PC-9 (cell line): Measurements from ENCODE around the gene OSER1. TPM values are rescaled to one million over a fixed set of nuclear protein-coding genes. Genes with fewer than 3 reads are reported as not detected.

Source experiments
- BruUV-seq: library from RNA; stranded (reverse); fragments of 400-500 nt; replicated peaks from 2 replicates; lab custom pipeline; 2021; lab: Mats Ljungman, UMichigan
- CTCF ChIA-PET: fragments of 300-600 bp; sonication (Branson Sonifier 250); formaldehyde crosslinking; loops from one replicate; lab custom pipeline; 2022; ENCODE audit warnings: antibody characterized with exemption; lab: Charles Lee
- POLR2A ChIA-PET: fragments of 300-600 bp; sonication (Branson Sonifier 250); formaldehyde crosslinking; loops from one replicate; lab custom pipeline; 2022; ENCODE audit warnings: antibody characterized with exemption; ENCODE audit not compliant: unreplicated experiment; lab: Charles Lee
- DNase-seq, 2 experiments: peaks; one replicate each; pipeline versions ENCODE4 v3.0.0 to v3.0.0-alpha.2; 2015 to 2022; ENCODE audit warnings: mixed read lengths in 1 of 2
- H2AFZ ChIP-seq: fragments of 200-600 bp; sonication (generic); 2 replicates; pipeline ENCODE4 v1.8.1; 2017; ENCODE audit warnings: antibody characterized with exemption
- H3F3A ChIP-seq: fragments of 200-600 bp; sonication (generic); 2 replicates; pipeline ENCODE4 v1.8.1; 2017; ENCODE audit warnings: antibody characterized with exemption, mild to moderate bottlenecking, low read depth; ENCODE audit not compliant: insufficient read depth
- H3K27ac ChIP-seq: fragments of 200-600 bp; sonication (generic); 2 replicates; pipeline ENCODE4 v1.6.1; 2016; ENCODE audit warnings: mixed run types
- H3K27me3 ChIP-seq: fragments of 200-600 bp; sonication (generic); 2 replicates; pipeline ENCODE4 v1.6.1; 2016; ENCODE audit warnings: low read depth, mixed run types; ENCODE audit not compliant: insufficient read depth
- H3K36me3 ChIP-seq: fragments of 200-600 bp; sonication (generic); 2 replicates; pipeline ENCODE4 v1.6.1; 2016; ENCODE audit warnings: low read depth, mixed run types
- H3K4me1 ChIP-seq: fragments of 200-600 bp; sonication (generic); replicated peaks from 2 replicates; pipeline ENCODE4 v1.6.1; 2016; ENCODE audit warnings: mixed run types; ENCODE audit not compliant: insufficient read depth
- H3K4me2 ChIP-seq: fragments of 200-600 bp; sonication (generic); 2 replicates; pipeline ENCODE4 v1.6.1; 2017; ENCODE audit warnings: mixed run types
- H3K4me3 ChIP-seq: fragments of 200-600 bp; sonication (generic); 2 replicates; pipeline ENCODE4 v1.6.1; 2016; ENCODE audit warnings: mixed run types
- H3K79me2 ChIP-seq: fragments of 200-600 bp; sonication (generic); 2 replicates; pipeline ENCODE4 v1.6.1; 2017; ENCODE audit warnings: low read depth, mixed run types
- H3K9me2 ChIP-seq: fragments of 200-600 bp; sonication (generic); 2 replicates; pipeline ENCODE4 v1.8.1; 2017; ENCODE audit warnings: mild to moderate bottlenecking; ENCODE audit not compliant: insufficient read depth
- H3K9me3 ChIP-seq: fragments of 200-600 bp; sonication (generic); 2 replicates; pipeline ENCODE4 v1.8.1; 2016; ENCODE audit warnings: low read depth; ENCODE audit not compliant: insufficient read depth
- H4K20me1 ChIP-seq: fragments of 200-600 bp; sonication (generic); 2 replicates; pipeline ENCODE4 v1.8.1; 2017; ENCODE audit not compliant: insufficient read depth
- CTCF ChIP-seq: fragments of 200-600 bp; sonication (generic); conservative IDR thresholded peaks from 2 replicates; pipeline ENCODE4 v1.6.1; 2017; ENCODE audit warnings: mixed run types, antibody characterized with exemption, mild to moderate bottlenecking, moderate library complexity
- EZH2 ChIP-seq: fragments of 200-600 bp; sonication (generic); IDR thresholded peaks from 2 replicates; pipeline ENCODE4 v1.8.0; 2017; ENCODE audit warnings: antibody characterized with exemption, low read depth
- intact Hi-C: fragments of 100-400 bp; cut with micrococcal nuclease; formaldehyde crosslinking; loops from one replicate; pipeline ENCODE4 v1.10.0; 2022; ENCODE audit not compliant: unreplicated experiment
- total RNA-seq: library from RNA; stranded (reverse); gene quantifications from 2 replicates; pipeline ENCODE4 v1.2.3, GENCODE V29; 2021

OSER1 gene
- total RNA-seq, 1 experiment from 2014 or later = 136 TPM

- Histone ChIP-seq H3K9me2 (no peaks in the 10 kb centered on the region), H3K4me2 (peak overlapping the region; percentile 72), H2AFZ (no peak overlapping the region), H3K9me3 (no peaks in the 10 kb centered on the region), H4K20me1 (no peaks in the 10 kb centered on the region), H3K4me3 (no peak overlapping the region; the same call in 1 of the 2 replicates), H3K4me1 (peaks cover 95% of the 10 kb centered on the region), H3F3A (peaks cover 78% of the 10 kb centered on the region), H3K36me3 (no peaks in the 10 kb centered on the region), H3K27me3 (no peaks in the 10 kb centered on the region), H3K27ac (peak overlapping the region; percentile 99), H3K79me2 (peaks cover 75% of the 10 kb centered on the region)
- no peak for TF ChIP-seq EZH2
- CTCF ChIA-PET = interaction anchor here (0.6 kb wide), 1 partner anchor 19 kb away, joined by 3 read pairs; no protein-coding TSS in a partner anchor
- DNase-seq = no peak
- POLR2A ChIA-PET = interaction anchor here (0.6 kb wide), 2 partner anchors 86 to 1063 kb away, joined by 3 read pairs; no protein-coding TSS in a partner anchor
- BruUV-seq = no TSS peak
- intact Hi-C loops = no loop called here
These were observed 38.0 kb downstream of the OSER1 start for GRCh38 chr20:44172572-44172950.

DNA sequence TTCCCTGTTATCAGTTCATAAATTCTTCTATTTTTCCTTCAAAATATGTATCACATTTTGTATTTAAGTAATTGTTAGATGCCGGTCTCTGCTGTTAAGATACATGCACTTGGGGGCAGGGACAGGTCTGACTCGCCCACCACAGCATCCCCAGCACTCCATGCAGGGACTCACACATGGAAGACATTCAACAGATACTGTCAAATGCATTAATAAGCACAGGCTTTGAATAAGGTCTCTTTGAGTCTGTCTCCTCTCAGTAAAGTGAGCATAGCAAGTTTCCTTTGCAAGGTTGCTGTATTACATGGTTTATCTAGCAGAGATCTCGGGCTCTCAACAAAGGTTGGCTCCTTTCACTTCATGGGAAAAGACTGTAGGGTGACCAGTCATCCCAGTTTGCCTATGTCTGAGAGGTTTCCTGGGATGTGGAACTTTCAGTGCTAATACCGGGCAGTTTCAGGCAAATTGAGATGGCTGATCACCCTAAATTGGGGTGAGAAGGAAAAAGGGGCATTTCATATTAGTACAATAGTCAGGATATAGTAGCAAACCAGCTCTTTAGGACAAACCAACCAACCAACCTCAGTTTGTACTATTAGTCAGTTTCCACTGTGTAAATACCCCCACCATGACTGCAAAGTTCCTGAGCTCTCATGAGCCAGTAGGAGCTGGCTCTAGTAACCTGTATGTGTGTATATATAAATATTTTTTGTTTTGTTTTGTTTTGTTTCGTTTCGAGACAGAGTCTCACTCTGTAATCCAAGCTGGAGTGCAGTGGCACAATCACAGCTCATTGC lies 38.6 kb downstream of the OSER1 start:
- no peak overlapping the region for H3K4me3 ChIP-seq
- H4K20me1 ChIP-seq = no peaks in the 10 kb centered on the region
- intact Hi-C loops = no loop called here
- ChIA-PET CTCF (interaction anchor here (0.6 to 1.2 kb wide), 2 partner anchors 18 kb away, joined by 3 read pairs; no protein-coding TSS in a partner anchor), POLR2A (interaction anchor here (0.6 kb wide), 1 partner anchor 86 kb away, joined by 3 read pairs; no protein-coding TSS in a partner anchor)
- peaks cover 78% of the 10 kb centered on the region for H3F3A ChIP-seq
- no peak overlapping the region for H2AFZ ChIP-seq
- H3K27ac ChIP-seq = peak overlapping the region; percentile 99
- H3K4me2 ChIP-seq = peak overlapping the region; percentile 72
- peak in 1 of 2 experiments; percentile 48 for DNase-seq
- BruUV-seq = no TSS peak
- H3K27me3 ChIP-seq = no peaks in the 10 kb centered on the region
- H3K9me3 ChIP-seq = no peaks in the 10 kb centered on the region
- H3K36me3 ChIP-seq = no peaks in the 10 kb centered on the region
- H3K79me2 ChIP-seq = peaks cover 73% of the 10 kb centered on the region
- TF ChIP-seq EZH2 = no peak
- TF ChIP-seq CTCF = no peak
- H3K4me1 ChIP-seq = peaks cover 97% of the 10 kb centered on the region
- H3K9me2 ChIP-seq = no peaks in the 10 kb centered on the region

DNA sequence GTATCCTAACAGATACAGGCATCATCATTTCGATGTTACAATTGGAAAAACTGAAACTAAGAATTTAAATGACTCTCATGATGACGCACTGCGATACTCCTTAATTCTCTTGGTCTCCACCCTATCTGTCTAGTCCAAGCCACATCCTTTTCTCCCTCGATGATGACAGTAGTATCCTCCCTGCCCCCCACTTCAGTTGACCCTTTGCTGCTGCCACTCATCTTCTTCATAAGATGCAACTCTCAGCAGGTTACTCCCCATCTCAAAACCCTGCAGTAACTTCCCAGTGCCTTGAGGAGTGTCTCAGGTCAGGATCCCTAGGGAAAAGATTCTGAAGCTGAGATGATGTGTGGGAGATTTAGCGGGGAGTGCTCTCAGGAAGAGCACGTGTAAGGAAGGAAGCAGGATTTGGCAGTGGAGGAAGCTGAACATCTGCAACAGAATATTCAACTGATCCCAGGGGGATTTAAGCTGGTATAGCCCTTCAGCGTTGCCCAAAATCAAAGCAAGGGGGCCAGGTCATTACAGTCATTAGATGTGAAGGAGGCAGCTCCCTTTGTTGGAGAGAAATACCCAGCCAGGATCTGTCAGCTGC lies 39.7 kb downstream of the OSER1 start:
- Histone ChIP-seq H3K4me1 (peaks cover 97% of the 10 kb centered on the region), H4K20me1 (no peaks in the 10 kb centered on the region), H3K79me2 (peaks cover 63% of the 10 kb centered on the region), H2AFZ (no peak overlapping the region), H3K36me3 (no peaks in the 10 kb centered on the region), H3K27me3 (no peaks in the 10 kb centered on the region), H3K27ac (no peak overlapping the region; the same call in 1 of the 2 replicates), H3K9me2 (no peaks in the 10 kb centered on the region), H3K9me3 (no peaks in the 10 kb centered on the region), H3K4me3 (no peak overlapping the region), H3K4me2 (0 out of 2 replicates have a peak overlapping the region, but pooled peaks have one; percentile 72), H3F3A (peaks cover 83% of the 10 kb centered on the region)
- TF ChIP-seq EZH2 (no peak), CTCF (no peak)
- ChIA-PET CTCF (interaction anchor here (1.2 kb wide), 1 partner anchor 19 kb away, joined by 3 read pairs; no protein-coding TSS in a partner anchor), POLR2A (interaction anchor here (0.6 kb wide), 1 partner anchor 17 kb away, joined by 3 read pairs; no protein-coding TSS in a partner anchor)
- BruUV-seq = no TSS peak
- DNase-seq = no peak
- intact Hi-C loops = no loop called here
